Fibroblast of lung (primary cell): ENCODE data around the gene PMS2. TPM values are rescaled to one million over a fixed set of nuclear protein-coding genes. Genes with fewer than 3 reads are reported as not detected.

Experiments
- DNase-seq, 2 donors: peaks; one replicate each; pipeline versions ENCODE4 v3.0.0 to v3.0.0-alpha.2; 2010; ENCODE audit warnings: low read depth in 2 of 2
- H2AFZ ChIP-seq: 2 replicates; pipeline ENCODE4 v1.5.1; 2012; ENCODE audit warnings: low read length, control low read depth, inconsistent platforms
- H3K27ac ChIP-seq: 2 replicates; pipeline ENCODE4 v1.5.1; 2011; ENCODE audit warnings: low read length, control low read depth; ENCODE audit not compliant: insufficient read depth
- H3K27me3 ChIP-seq: 2 replicates; pipeline ENCODE4 v1.5.1; 2011; ENCODE audit warnings: mild to moderate bottlenecking, low read length; ENCODE audit not compliant: control insufficient read depth, insufficient read depth
- H3K36me3 ChIP-seq: 2 replicates; pipeline ENCODE4 v1.5.1; 2011; ENCODE audit warnings: low read length; ENCODE audit not compliant: control insufficient read depth, insufficient read depth
- H3K4me1 ChIP-seq: 2 replicates; pipeline ENCODE4 v1.5.1; 2011; ENCODE audit warnings: low read length; ENCODE audit not compliant: control insufficient read depth, insufficient read depth; ENCODE audit errors: extremely low read depth
- H3K4me2 ChIP-seq: 2 replicates; pipeline ENCODE4 v1.5.1; 2011; ENCODE audit warnings: low read length, control low read depth; ENCODE audit not compliant: insufficient read depth; ENCODE audit errors: extremely low read depth
- H3K4me3 ChIP-seq, 4 experiments: fragments of 200-600 bp in 1 of 4; sonication (generic) in 1 of 4; replicated peaks in 1 of 4; 2 replicates each; pipeline ENCODE4 v1.5.1; 2011 to 2016; ENCODE audit warnings: low read length in 4 of 4, low read depth in 3 of 4, mild to moderate bottlenecking in 3 of 4, control low read depth in 2 of 4, inconsistent platforms in 1 of 4, mixed read lengths in 1 of 4; ENCODE audit not compliant: insufficient read depth in 1 of 4; ENCODE audit errors: control extremely low read depth in 1 of 4
- H3K79me2 ChIP-seq: 2 replicates; pipeline ENCODE4 v1.5.1; 2012; ENCODE audit warnings: mild to moderate bottlenecking, low read length, inconsistent platforms; ENCODE audit not compliant: control insufficient read depth, insufficient read depth
- H3K9ac ChIP-seq: 2 replicates; pipeline ENCODE4 v1.5.1; 2011; ENCODE audit warnings: mild to moderate bottlenecking, low read length, control low read depth; ENCODE audit not compliant: insufficient read depth
- H3K9me3 ChIP-seq: 2 replicates; pipeline ENCODE4 v1.5.1; 2012; ENCODE audit warnings: low read depth, low read length; ENCODE audit not compliant: control insufficient read depth, insufficient read depth
- H4K20me1 ChIP-seq: 2 replicates; pipeline ENCODE4 v1.5.1; 2011; ENCODE audit warnings: low read length; ENCODE audit not compliant: control insufficient read depth, insufficient read depth; ENCODE audit errors: extremely low read depth
- EZH2 ChIP-seq: IDR thresholded peaks from 2 replicates; pipeline ENCODE4 v1.5.1; 2012; ENCODE audit warnings: low read length, control low read depth, mild to moderate bottlenecking; ENCODE audit errors: missing control alignments
- polyA minus RNA-seq: library from RNA; depleted of rRNA, polyadenylated mRNA; stranded (reverse); fragments of >200 nt; gene quantifications from 2 replicates; pipeline ENCODE4 v1.2.3, GENCODE V29; 2011; ENCODE audit warnings: low replicate concordance
- polyA plus RNA-seq, 2 donors: library from polyadenylated mRNA; depleted of rRNA in 1 of 2; stranded (reverse) in 1 of 2; unstranded in 1 of 2; fragments of >200 nt; gene quantifications; 2 replicates each; pipeline ENCODE4 v1.2.1, GENCODE V29; 2011 to 2012; ENCODE audit warnings: missing spikeins in 1 of 2
- total RNA-seq: library from RNA; depleted of rRNA; stranded (reverse); fragments of >200 nt; gene quantifications from 2 replicates; pipeline ENCODE4 v1.2.1, GENCODE V29; 2014
- TF ChIP-seq, protein P1 (sequence below), 2 donors: IDR thresholded peaks in 1 of 2; conservative IDR thresholded peaks in 1 of 2; 1 replicate in 1 of 2; 2 replicates in 1 of 2; pipeline ENCODE4 v1.5.1; 2011 to 2012; ENCODE audit warnings: low read length in 2 of 2, control low read depth in 1 of 2, inconsistent platforms in 1 of 2, low read depth in 1 of 2, mild to moderate bottlenecking in 1 of 2

PMS2 gene, protein sequence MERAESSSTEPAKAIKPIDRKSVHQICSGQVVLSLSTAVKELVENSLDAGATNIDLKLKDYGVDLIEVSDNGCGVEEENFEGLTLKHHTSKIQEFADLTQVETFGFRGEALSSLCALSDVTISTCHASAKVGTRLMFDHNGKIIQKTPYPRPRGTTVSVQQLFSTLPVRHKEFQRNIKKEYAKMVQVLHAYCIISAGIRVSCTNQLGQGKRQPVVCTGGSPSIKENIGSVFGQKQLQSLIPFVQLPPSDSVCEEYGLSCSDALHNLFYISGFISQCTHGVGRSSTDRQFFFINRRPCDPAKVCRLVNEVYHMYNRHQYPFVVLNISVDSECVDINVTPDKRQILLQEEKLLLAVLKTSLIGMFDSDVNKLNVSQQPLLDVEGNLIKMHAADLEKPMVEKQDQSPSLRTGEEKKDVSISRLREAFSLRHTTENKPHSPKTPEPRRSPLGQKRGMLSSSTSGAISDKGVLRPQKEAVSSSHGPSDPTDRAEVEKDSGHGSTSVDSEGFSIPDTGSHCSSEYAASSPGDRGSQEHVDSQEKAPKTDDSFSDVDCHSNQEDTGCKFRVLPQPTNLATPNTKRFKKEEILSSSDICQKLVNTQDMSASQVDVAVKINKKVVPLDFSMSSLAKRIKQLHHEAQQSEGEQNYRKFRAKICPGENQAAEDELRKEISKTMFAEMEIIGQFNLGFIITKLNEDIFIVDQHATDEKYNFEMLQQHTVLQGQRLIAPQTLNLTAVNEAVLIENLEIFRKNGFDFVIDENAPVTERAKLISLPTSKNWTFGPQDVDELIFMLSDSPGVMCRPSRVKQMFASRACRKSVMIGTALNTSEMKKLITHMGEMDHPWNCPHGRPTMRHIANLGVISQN
- total RNA-seq, result 28.0 and 28.1 TPM in 2 replicates
- 7.3 and 7.9 TPM in 2 replicates for polyA plus RNA-seq
- 5.9 and 6.6 TPM in 2 replicates for polyA plus RNA-seq (2012)
- 4.4 and 7.7 TPM in 2 replicates for polyA minus RNA-seq

DNA sequence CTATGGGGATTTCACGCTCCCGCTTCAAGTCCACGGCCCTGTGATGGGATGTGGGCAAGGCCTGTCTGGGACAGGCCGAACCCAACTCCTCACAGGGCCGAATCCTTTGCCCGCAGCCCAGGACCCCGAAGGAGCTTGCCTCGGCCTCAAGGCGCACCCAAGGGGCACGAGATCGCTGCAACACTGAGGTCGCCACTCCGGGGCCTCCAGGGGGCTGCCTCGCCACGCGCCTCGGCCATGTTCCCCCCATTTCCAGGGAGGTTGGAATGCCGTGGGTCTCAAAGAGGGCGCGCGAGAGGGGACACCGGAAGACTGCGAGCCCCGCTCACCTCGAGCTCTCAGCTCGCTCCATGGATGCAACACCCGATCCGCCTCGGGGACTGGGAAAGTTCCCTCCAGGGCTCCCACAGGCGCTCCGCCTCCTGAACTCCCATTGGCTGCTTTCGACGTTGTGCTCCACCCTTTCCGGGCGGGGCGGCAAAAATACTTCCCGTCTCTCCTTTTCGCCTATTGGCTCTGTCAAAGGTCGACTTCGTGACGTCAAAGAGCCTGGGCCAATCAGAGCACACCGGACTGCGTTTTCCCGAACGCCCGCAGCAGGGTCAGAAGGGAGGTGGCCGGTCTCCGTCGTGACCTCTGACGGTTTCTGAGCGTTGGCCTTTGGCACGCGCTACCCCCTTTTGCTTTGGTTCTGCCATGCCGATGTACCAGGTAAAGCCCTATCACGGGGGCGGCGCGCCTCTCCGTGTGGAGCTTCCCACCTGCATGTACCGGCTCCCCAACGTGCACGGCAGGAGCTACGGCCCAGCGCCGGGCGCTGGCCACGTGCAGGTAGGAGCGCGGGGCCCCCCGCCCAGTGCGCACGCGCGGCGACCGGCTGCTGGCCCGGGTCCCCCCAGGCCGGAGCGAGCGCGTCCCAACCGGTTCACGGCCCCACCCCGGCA is at the start of gene PMS2, which contains the start of gene AIMP2:
PMS2 (minus strand) TSS at position 382 of the 944 bp plus-strand sequence; CDS start at position 352, 30 bp downstream.
AIMP2 (plus strand) TSS at position 605 of the 944 bp plus-strand sequence; CDS start at position 697, 92 bp downstream.
- H3K9ac ChIP-seq, result peak within 1 kb of the TSS; percentile 86
- TF ChIP-seq EZH2, result no peak
- TF ChIP-seq, protein P1, sequence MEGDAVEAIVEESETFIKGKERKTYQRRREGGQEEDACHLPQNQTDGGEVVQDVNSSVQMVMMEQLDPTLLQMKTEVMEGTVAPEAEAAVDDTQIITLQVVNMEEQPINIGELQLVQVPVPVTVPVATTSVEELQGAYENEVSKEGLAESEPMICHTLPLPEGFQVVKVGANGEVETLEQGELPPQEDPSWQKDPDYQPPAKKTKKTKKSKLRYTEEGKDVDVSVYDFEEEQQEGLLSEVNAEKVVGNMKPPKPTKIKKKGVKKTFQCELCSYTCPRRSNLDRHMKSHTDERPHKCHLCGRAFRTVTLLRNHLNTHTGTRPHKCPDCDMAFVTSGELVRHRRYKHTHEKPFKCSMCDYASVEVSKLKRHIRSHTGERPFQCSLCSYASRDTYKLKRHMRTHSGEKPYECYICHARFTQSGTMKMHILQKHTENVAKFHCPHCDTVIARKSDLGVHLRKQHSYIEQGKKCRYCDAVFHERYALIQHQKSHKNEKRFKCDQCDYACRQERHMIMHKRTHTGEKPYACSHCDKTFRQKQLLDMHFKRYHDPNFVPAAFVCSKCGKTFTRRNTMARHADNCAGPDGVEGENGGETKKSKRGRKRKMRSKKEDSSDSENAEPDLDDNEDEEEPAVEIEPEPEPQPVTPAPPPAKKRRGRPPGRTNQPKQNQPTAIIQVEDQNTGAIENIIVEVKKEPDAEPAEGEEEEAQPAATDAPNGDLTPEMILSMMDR (conservative IDR thresholded peaks at IDR 0.05 in 1 of 2, IDR thresholded peaks at IDR 0.05 in 1 of 2; ENCODE audit: low read depth in 1 of 2, low read length in 2 of 2), result peak in 1 of 2 donors; percentile 10
- peaks cover 27% of the 10 kb centered on the region for H3K79me2 ChIP-seq
- H3K27me3 ChIP-seq, result no peaks in the 10 kb centered on the region
- peak within 1 kb of the TSS; percentile 87 for H2AFZ ChIP-seq
- peak; percentile 97 to 99 for DNase-seq
- H4K20me1 ChIP-seq, result no peaks in the 10 kb centered on the region
- no peaks in the 10 kb centered on the region for H3K36me3 ChIP-seq
- H3K27ac ChIP-seq, result peak within 1 kb of the TSS; percentile 97
- peak within 1 kb of the TSS; percentile 88 for H3K4me2 ChIP-seq
- H3K4me1 ChIP-seq, result peaks cover 2% of the 10 kb centered on the region
- no peaks in the 10 kb centered on the region for H3K9me3 ChIP-seq
- peak within 1 kb of the TSS; percentile 67 to 91 (median 82) for H3K4me3 ChIP-seq

DNA sequence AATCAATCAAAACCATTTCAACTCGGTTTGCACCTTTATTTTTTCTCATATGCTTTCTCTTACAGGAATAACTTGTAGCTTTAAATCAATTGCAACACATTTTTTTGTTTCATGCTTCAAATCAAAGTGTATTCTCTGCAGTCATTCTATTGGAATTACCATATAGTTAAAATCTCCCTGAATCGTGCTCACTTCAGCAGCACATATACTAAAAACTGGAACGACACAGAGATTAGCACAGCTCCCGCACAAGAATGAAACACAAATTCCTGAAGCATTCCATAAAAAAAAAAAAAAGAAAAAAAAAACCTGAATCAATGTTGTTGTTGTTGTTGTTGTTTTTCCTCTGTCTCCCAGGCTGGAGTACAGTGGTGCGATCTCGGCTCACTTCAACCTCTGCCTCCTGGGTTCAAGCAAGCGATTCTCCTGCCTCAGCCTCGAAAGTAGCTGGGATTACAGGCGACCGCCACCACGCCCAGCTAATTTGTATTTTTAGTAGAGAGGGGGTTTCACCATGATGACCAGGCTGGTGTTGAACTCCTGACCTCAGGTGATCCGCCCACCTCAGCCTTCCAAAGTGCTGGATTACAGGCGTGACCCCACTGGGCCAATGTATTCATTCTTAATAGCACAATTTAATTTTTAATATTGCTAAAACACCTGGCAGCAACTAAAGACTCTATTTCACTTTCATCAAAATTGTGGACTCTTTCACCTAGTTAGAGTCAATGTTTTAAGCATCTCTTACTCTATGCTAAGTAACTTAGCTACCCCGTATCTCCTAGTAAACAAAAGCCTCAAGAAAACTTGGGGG is 48.7 kb upstream of the PMS2 start:
- H4K20me1 ChIP-seq, result no peaks in the 10 kb centered on the region
- H3K36me3 ChIP-seq, result peaks cover 2% of the 10 kb centered on the region
- H3K9me3 ChIP-seq, result no peaks in the 10 kb centered on the region
- TF ChIP-seq, protein P1 (conservative IDR thresholded peaks at IDR 0.05 in 1 of 2, IDR thresholded peaks at IDR 0.05 in 1 of 2; ENCODE audit: low read depth in 1 of 2, low read length in 2 of 2), result no peak
- H2AFZ ChIP-seq, result no peak overlapping the region
- no peaks in the 10 kb centered on the region for H3K4me1 ChIP-seq
- peak overlapping the region; percentile 87 to 93 (median 90) for H3K4me3 ChIP-seq
- no peak overlapping the region for H3K27ac ChIP-seq
- no peak overlapping the region for H3K9ac ChIP-seq
- peak in 1 of 2 donors; percentile 7 for DNase-seq
- H3K4me2 ChIP-seq, result peak overlapping the region; percentile 51
- peaks cover 36% of the 10 kb centered on the region for H3K79me2 ChIP-seq
- H3K27me3 ChIP-seq, result no peaks in the 10 kb centered on the region
